ENCODE measurements around the gene KIAA1671.

- TF ChIP-seq CTCF (conservative IDR thresholded peaks at IDR 0.05; ENCODE audit: low read depth, low read length) (peak; percentile 37), EZH2 (IDR thresholded peaks at IDR 0.05; ENCODE audit: borderline replicate concordance, low read depth, low read length, poor library complexity, severe bottlenecking) (no peak)
Observed at GRCh38 chr22:25172153-25172552, 219.6 kb downstream of the KIAA1671 start.

All from A673 (cell line).